SIG-M5 treated with dmso at 0.1 percent for 504 hours (cell line): ENCODE measurements around the gene HMG20B.
"Not testable (repeated sequence)": the region's sequence is repeated elsewhere in the genome, so short reads cannot be mapped to it uniquely, and the experiment has no call there.

ENCODE experiments used
- DNase-seq: peaks from one replicate; lab custom pipeline; 2025; ENCODE audit not compliant: unreplicated experiment; lab: John Stamatoyannopoulos, UW

The HMG20B gene

DNA sequence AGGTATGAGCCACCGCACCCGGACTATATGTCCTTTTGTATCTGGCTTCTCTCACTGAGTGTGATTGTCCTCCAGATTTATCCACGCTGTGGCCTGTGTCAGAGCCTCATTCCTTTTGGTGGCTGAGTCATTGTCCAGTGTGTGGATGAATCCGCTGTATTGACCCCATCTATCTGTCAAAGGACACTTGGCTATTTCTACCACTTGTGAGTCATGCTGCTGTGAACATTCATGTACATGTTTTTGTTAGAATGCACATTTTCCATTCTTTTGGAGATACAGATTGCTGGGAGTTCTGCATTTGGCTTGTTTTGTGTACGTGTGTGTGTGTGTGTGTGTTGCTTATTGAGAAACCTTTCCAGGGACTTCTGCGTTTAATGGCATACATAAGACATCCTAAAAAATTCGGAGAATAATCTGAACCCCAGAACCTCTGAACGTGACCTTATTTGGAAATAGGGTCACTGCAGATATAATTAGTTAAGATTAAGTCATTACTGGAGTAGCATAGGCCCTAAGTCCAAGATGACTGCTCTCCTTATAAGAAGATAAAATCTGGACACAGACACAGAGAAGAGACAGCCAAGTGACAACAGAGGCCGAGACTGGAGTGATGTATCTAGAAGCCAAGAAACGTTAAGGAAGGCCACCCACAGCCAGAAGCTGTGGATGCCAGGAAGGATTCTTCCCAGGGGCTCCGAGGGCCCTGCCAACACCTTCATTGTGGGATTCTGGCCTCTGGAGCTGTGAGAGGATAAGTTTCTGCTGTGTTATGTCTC, 7.6 kb downstream of the HMG20B start:
- DNase-seq, result no peak

DNA sequence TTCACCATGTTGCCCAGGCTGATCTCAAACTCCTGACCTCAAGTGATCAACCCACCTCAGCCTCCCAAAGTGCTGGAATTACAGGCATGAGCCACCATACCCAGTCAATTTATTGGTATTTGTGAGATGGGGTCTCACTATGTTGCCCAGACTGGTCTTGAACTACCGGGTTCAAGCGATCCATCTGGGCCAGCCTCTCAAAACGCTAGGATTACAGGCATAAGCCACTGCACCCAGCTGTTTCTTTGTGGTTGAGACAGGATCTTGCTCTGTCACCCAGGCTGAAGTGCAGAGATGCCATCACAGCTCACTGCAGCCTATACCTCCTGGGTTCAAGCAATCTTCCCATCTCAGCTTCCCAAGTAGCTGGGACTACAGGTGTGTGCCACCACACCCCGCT, 9.0 kb downstream of the HMG20B start:
- DNase-seq, result not testable (repeated sequence)

DNA sequence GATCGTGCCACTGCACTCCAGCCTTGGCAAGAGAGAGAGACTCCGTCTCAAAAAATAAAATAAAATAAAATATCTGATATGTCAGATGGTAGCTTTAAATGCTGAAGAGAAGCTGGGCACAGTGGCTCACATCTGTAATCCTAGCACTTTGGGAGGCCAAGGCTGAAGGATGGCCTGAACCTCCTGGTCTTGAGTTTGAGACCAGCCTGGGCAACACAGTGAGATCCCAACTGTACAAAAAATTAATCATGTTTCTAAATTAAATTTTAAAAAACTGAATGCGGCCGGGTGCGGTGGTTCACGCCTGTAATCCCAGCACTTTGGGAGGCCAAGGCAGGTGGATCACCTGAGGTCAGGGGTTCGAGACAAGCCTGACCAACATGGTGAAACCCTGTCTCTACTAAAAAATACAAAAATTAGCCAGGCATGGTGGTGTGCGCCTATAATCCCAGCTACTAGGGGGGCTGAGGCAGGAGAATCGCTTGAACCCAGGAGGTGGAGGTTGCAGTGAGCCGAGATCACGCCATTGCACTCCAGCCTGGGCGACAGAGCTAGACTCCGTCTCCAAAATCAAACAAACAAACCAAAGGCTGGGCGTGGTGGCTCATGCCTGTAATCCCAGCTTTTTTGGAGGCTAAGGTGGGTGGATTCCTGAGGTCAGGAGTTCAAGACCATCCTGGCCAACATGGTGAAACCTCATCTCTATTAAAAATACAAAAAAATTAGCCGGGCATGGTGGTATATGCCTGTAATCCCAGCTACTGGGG, 11.5 kb downstream of the HMG20B start:
- not testable (repeated sequence) for DNase-seq

DNA sequence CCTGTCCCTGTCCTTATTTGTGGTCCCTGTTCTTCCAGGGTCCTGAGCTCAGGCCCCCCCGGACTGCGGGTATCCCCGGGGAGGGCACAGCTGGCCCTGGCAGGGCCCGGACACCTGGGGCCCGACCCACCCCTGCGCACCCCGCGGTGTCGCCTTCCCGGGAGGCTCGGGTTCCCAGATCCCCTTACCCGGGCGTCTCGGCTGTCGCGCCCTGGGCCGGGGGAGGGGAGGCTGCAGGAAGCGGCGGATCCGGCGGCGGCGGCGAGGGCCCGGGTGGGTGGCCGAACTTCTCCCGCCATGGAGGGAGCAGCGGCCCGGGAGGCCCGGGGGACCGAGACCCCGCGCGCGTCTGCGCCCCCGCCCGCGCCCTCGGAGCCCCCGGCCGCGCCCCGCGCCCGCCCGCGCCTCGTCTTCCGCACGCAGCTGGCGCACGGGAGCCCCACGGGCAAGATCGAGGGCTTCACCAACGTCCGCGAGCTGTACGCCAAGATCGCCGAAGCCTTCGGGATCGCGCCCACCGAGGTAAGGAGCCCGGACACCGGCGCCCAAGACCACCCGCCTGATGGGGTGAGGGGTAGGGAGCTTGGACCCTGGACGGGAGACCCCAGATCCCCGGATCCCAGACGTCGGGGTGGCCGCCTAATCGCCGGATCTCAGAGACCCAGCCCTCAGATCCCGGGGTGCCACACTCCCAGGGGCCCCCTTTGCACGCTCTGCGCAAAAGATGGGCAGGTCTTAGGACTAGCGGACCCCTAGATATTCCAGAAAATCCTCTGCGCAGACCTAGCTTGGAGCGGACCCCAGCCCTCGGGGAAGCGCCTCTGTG, 12.8 kb downstream of the HMG20B start, which contains the start of gene GIPC3:
Gene GIPC3 (plus strand): TSS at position 178 of the 826 bp plus-strand sequence. CDS start 120 bp downstream, at position 298.
- no peak for DNase-seq

DNA sequence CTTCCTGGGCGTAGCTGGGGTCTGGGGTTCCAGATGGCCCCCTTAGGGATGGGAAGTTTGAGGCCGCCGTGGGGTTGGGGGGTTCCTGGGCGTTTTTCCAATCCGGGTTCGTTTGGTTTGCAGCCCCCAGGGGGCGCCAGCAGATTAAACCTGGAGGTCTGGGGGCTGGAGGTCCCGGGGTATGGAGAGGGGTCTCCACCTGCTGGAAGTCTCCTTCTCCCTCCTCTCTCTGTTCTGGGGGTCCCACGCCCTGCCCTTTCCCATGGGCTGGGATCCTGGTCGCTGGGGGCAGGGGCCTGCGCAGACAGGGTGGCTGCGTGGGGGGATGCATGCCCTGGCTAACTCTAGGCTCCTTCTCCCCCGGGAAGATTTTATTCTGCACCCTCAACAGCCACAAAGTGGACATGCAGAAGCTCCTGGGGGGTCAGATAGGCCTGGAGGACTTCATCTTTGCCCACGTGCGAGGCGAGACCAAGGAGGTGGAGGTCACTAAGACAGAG, 13.4 kb downstream of the HMG20B start:
- no peak for DNase-seq

DNA sequence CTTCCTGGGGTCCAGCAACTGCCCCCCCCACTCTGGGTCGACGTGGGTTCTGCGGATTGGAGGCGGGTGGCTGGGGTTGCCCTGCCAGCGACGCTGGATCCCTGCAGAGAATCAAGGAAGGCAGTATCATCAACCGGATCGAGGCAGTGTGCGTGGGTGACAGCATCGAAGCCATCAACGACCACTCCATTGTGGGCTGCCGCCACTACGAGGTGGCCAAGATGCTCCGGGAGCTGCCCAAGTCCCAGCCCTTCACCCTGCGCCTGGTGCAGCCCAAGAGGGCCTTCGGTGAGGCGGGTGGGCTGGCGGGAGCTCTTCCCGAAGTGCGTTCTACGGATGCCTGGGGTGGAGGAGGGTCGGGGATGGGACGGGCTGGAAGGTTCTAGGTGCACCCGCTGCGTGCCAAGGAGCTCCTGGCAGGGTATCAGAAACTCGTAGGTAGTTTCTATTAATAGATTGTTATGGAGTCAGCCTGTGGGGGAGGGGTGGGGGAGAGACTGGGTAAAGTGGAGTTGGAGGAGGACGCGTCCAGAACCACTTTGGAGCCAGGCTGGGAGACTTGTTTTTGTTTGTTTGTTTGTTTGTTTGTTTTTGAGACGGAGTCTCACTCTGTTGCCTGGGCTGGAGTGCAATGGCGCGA, 14.1 kb downstream of the HMG20B start:
- DNase-seq, result no peak

DNA sequence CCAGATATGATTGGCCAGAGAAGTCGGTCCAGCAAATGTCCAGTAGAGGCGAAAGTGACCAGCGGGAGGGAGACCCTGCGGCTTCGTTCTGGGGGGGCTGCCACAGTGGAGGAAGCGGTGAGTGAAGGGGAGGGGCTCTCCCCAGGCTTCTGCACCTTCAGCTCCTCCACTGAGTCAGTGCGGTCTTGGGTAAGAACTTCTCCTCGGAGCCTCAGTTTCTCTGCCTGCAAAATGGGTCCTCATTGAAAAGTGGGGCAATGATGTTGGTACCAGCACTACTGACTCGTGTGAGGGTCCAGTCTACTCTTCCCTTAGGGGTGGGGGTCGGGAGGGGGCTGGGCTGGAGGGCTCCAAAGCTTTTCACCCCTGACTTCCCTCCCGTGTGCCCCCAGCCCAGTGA, 16.7 kb downstream of the HMG20B start:
- no peak for DNase-seq

DNA sequence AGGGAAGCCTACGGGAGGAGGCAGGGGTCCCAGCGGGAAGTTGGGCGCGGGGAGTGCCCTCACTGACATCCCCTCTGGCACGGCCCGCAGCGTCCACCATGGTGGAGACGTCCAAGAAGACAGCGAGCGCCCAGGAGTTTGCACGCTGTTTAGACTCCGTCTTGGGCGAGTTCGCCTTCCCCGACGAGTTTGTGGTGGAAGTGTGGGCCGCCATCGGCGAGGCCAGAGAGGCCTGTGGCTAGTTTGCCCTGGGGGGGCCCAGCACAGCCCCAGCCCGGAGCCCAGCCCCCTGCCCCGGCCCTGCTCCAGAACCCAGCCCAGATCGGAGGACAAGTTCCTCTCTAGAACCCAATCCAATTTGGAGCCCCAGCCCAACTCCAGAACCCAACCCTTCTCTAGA, 17.2 kb downstream of the HMG20B start:
- no peak for DNase-seq

DNA sequence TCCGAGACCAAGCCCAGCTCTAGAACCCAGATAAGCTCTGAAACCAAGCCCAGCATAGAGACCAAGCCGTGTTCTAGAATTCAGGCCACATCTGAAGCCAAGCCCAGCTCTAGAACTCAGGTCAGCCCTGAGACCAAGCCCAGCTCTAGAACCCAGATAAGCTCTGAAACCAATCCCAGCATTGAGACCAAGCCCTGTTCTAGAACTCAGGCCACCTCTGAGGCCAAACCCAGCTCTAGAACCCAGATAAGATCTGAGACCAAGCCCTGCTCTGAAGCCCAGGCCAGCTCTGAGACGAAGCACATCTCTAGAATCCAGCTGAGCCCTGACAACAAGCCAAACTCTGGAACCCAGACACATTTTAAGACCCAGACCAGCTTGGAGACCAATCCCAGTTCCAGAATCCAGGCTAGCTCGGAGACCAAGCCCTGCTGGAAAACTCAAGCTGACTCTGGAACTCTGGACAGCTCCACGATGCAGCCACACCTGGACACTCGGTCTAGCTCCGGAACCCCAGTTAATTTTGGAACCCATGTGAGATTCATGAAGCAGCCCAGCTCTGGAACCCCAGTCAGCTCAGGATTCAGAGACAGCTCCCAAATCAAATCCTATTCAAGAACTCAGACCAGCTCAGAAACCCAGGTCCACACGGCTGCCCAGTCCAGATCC, 18.4 kb downstream of the HMG20B start:
- DNase-seq, result no peak

DNA sequence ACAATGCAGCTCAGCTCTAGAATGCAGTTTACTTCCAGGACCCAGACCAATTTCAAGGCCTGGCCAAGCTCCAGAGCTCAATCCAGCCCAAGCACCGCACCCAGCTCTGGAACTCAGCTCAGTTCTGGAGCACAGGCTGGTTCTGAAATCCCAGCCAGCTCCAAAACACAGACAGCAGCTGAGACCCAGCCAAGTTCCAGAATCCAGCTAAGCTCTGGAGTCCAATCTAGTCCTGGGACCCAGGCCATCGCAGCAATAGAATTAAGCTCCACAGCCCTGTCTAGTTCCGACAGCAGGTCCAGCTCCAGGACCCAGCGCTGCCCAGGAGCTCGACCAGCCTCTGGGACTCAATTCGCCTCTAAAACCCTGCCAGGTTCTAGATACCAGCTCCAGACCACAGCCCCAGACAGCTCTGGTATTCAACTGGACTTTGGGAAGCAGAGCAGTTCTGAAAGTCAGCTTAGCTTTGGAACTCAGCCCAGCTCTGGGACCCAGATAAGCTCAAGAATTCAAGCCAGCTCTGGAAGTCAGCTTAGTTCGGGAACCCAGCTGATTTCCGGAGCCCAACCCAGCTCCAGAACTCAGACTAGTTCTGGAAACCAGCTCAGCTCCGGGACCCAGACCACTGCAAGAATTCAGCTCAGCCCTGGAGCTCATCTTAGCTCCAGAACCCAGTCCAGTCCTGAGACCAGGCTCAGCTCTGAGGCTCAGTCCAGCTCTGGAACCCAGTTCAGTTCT, 19.3 kb downstream of the HMG20B start:
- no peak for DNase-seq

DNA sequence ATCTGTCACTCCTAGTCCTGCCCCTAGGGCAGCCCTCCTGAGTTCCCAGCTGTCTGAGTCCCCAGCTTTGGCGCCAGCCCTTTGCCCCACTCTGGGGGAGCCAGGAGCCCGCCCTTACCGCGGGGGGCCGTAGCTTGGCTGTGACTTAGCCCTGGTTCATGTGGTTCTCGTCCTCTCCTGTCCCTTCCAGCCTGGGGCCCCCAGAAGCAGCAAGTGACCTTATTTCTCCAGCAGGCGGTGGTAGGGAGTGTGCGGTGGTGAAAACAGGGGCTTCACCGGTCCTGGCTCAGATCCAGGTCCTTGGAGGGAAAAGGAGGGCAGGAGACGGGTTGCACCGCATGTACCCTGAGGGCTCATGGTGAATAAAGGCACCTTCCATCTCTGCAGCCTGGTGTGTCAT, 20.4 kb downstream of the HMG20B start:
- DNase-seq, result no peak

DNA sequence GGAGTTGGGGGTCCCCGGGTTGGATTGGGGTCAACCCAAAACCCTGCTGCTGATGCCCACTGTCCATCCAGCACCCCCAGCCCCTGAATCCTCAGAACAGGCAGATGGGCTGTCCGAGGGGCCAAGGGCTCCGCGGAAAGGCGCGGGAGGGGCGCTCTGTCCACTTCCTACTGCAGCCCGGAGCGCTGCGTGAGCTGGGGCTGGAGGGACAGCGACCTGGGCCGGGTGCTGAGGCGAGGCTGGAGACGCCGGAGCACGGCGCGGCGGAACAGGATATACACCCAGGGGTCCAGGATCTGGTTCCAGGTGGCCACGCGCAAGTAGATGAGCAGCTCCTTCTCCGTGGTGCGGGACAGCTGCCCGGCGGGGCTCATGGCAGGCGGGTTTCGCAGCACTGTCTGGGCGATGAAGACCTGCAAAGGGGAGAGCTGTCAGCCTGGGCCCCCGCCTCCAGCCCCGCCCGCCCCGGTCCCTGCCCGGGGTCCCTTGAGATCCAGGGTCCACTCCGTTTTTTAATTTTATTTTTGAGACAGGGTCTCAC, 22.8 kb downstream of the HMG20B start:
- DNase-seq, result no peak

DNA sequence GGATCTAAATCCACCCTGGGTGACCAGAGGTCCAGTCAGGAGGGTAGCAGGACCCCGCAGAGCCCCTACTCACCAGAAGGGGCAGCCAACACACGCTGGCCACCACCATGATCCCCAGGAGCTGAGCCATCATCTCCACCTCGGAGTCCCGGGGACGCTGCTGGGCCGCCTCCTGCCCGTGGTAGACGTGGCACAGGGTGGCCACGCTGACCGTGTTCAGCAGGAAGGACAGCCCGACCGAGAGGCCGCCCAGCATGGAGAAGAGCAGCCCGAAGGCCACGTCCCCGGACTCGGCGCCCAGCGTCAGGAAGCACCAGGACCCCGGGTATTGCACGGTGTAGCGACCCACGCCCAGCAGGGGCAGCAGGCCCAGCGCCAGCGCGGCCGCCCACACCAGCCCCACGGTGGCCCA, 27.0 kb downstream of the HMG20B start:
- no peak for DNase-seq

DNA sequence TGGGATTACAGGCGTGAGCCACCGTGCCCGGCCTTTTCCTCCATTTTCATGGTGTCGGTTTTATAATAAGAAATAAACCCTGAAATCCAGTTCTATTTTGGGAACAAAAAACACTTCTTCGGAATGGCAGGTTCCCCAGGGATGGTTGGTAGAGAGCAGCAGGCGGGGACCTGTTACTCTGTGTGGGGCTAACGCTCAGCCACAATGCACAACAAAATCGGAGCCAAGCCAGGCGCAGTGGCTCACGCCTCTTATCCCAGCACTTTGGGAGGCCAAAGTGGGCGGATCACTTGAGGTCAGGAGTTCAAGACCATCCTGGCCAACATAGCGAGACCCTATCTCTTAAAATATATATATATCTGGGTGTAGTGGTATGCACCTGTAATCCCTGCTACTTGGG, 28.3 kb downstream of the HMG20B start:
- no peak for DNase-seq

DNA sequence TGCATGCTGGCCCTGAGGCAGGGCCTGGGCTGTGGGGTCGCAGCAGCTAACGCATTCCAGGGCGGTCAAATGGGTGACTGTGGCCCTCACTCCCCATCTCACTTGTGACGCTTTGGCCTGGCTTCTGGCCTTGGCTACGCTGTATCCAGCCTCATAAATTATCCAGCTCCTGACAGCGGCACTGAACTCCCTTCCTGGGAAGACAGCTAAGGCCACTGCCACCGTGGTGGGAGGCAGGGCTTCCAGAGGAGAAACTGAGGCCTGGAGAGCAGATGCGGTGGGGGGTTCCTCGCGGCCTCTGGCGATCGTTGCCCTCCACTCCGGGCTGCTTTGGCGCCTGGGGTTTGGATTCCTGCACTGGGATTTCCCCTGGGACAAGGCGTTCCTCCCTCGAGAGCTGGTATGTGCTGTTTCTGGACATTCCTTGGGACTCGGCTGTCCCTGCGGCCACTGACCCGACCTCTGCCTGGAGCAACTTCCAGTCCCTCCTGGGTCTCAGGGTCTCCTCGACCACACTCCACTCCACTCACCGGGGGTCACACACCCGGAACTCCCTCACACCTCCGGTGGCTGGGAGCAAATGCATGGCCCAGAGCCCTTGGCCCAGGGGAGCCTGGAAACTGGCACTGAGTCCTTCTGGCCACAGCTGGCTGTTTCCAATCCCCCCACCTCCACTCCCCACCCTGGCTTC, 30.5 kb downstream of the HMG20B start:
- DNase-seq, result no peak

DNA sequence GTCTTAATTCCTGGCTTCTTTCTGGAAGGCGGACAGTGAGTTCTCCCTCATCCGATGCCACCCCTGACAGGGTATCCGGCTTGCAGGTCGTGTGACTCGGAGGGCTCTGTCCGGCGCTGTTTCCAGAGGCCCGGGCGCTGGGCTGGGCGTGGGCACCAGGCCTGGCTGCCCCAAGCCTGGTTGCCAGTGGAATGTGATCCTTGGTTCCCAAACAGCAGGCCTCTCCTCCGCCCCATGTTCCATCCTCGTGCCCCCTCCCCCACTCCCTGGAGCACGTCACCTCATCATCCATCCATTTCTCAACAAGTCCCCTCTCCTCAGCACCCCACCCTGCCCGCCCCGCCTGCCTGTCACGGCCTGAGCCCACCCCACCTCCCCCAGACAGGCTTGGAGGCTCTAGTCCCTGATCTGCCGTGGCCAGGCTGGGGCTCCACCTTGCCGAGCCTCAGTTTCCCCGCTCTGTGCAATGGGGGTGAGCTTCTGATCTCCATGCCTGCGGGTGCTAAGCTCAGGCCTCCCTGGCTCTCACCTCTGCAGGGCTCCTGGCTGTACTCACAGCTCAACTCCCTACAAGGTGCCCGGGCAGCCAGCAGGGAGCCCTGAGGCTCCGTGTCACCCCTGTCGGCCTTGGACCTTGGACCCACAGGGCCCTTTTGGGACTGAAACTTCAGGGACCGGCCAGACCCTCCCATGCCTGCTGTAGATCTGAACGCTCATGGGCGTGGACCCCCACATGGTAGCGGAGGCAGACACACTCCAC, 31.7 kb downstream of the HMG20B start:
- DNase-seq, result no peak

DNA sequence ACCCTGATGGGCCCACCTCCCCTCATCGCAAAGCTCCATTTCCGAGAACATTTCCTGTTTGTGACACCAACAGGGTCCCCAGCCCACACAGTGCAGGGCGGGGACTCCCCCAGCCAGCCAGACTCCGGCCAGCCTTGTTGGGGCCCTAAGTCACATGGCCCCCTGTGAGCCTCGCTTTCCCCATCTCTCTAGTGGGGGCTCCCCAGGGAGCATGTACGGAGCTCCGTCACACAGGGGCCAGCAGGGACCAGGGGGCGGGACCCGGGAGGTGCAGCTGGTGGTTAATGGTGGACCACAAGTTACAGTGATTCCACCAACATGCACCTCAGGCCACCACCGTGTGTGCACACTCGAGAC, 32.2 kb downstream of the HMG20B start:
- DNase-seq, result no peak

DNA sequence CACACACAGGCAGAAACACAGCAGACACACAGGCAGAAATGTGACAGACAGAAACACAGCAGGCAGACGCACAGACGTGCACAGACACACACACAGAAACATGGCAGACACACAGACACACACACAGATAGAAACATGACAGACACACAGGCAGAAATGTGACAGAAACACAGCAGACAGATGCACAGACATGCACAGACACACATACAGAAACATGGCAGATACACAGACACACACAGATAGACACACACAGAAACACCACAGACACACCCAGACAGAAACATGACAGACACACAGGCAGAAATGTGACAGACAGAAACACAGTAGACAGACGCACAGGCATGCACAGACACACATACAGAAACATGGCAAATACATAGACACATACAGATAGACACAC, 32.6 kb downstream of the HMG20B start:
- DNase-seq, result no peak
